RWPE2 (cell line): Measurements from ENCODE around the gene ASB16.

Experiments
- ATAC-seq: fragments of 200-7000 bp; cut with Tn5 transposase; 3 replicates; pipeline ENCODE4 v1.9.1; 2021; ENCODE audit warnings: low read depth
- DNase-seq: peaks from one replicate; pipeline ENCODE4 v3.0.0-alpha.2; 2020; ENCODE audit warnings: low spot score
- H3K27ac ChIP-seq: fragments of 450-650 bp; 2 replicates; pipeline ENCODE4 v1.5.1; 2017; ENCODE audit warnings: mild to moderate bottlenecking; ENCODE audit not compliant: poor library complexity, severe bottlenecking
- H3K27me3 ChIP-seq: fragments of 250-450 bp; sonication (Bioruptor Pico); 2 replicates; pipeline ENCODE4 v1.5.1; 2021; ENCODE audit warnings: mild to moderate bottlenecking, moderate library complexity; ENCODE audit not compliant: insufficient read depth, poor library complexity, severe bottlenecking
- H3K36me3 ChIP-seq: fragments of 250-450 bp; sonication (Bioruptor Pico); 2 replicates; pipeline ENCODE4 v1.5.1; 2020; ENCODE audit warnings: low read depth, mild to moderate bottlenecking, moderate library complexity
- H3K4me1 ChIP-seq: fragments of 250-450 bp; sonication (Bioruptor Pico); 2 replicates; pipeline ENCODE4 v1.5.1; 2021; ENCODE audit warnings: mild to moderate bottlenecking, moderate library complexity; ENCODE audit not compliant: insufficient read depth, poor library complexity, severe bottlenecking
- H3K4me3 ChIP-seq: fragments of 250-450 bp; sonication (Bioruptor Pico); 2 replicates; pipeline ENCODE4 v1.5.1; 2021; ENCODE audit warnings: mild to moderate bottlenecking, moderate library complexity; ENCODE audit not compliant: severe bottlenecking
- H3K9me3 ChIP-seq: fragments of 250-450 bp; sonication (Bioruptor Pico); 2 replicates; pipeline ENCODE4 v1.5.1; 2021; ENCODE audit warnings: mild to moderate bottlenecking, moderate library complexity; ENCODE audit not compliant: severe bottlenecking
- TF ChIP-seq, protein P1 (sequence below): fragments of 450-650 bp; IDR thresholded peaks from one replicate; pipeline ENCODE4 v1.5.1; 2017; ENCODE audit warnings: mild to moderate bottlenecking, moderate library complexity; ENCODE audit not compliant: poor library complexity, severe bottlenecking

ASB16 gene

DNA sequence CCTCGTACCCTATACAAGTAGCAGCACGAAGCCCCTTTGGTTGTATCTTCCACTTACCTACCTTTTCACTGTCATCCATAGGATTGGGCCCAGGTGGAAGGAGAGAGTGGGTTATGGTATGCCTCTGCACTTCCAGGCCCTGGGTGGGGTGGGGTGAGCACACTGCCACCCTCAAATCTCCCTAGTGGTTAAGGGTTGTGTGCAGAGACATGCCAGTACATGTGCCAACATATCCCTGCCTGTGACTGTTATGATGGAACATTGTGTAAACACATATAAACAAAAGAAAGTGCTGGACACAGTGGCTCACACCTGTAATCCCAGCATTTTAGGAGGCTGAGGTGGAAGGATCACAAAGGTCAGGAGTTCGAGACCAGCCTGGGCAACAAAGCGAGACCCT is 17.6 kb upstream of the ASB16 start:
- DNase-seq, result no peak
- peak overlapping the region; percentile 15 for H3K27ac ChIP-seq
- TF ChIP-seq, protein P1, sequence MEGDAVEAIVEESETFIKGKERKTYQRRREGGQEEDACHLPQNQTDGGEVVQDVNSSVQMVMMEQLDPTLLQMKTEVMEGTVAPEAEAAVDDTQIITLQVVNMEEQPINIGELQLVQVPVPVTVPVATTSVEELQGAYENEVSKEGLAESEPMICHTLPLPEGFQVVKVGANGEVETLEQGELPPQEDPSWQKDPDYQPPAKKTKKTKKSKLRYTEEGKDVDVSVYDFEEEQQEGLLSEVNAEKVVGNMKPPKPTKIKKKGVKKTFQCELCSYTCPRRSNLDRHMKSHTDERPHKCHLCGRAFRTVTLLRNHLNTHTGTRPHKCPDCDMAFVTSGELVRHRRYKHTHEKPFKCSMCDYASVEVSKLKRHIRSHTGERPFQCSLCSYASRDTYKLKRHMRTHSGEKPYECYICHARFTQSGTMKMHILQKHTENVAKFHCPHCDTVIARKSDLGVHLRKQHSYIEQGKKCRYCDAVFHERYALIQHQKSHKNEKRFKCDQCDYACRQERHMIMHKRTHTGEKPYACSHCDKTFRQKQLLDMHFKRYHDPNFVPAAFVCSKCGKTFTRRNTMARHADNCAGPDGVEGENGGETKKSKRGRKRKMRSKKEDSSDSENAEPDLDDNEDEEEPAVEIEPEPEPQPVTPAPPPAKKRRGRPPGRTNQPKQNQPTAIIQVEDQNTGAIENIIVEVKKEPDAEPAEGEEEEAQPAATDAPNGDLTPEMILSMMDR, result no peak
- H3K36me3 ChIP-seq, result peaks cover 92% of the 10 kb centered on the region
- ATAC-seq, result peak; percentile 72
- H3K4me3 ChIP-seq, result no peak overlapping the region
- H3K4me1 ChIP-seq, result peaks cover 8% of the 10 kb centered on the region
- no peaks in the 10 kb centered on the region for H3K27me3 ChIP-seq
- H3K9me3 ChIP-seq, result no peaks in the 10 kb centered on the region

DNA sequence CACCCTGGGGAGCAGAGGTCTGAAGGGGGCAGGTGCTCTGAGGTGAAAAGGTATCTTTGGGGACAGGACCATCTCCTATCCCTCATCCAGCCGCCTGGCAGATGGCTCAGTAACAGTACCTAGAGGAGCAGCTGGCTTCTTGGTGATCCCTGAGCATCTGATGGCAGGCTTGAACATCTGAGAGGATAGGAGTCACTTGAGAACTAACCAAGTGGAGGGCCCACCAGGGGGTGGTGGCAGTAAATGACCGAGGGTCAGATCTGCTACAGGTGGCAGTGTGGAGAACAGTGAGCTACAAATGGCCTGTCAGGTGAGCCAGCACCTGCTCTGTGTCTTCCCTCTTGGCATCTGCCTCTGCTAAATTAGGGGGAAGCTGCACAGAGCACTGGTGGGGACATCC is 15.0 kb upstream of the ASB16 start:
- Histone ChIP-seq H3K4me1 (peaks cover 8% of the 10 kb centered on the region), H3K4me3 (no peak overlapping the region), H3K36me3 (peaks cover 99% of the 10 kb centered on the region), H3K27me3 (no peaks in the 10 kb centered on the region), H3K27ac (no peak overlapping the region), H3K9me3 (no peaks in the 10 kb centered on the region)
- no peak for ATAC-seq
- no peak for DNase-seq
- TF ChIP-seq, protein P1, result no peak

DNA sequence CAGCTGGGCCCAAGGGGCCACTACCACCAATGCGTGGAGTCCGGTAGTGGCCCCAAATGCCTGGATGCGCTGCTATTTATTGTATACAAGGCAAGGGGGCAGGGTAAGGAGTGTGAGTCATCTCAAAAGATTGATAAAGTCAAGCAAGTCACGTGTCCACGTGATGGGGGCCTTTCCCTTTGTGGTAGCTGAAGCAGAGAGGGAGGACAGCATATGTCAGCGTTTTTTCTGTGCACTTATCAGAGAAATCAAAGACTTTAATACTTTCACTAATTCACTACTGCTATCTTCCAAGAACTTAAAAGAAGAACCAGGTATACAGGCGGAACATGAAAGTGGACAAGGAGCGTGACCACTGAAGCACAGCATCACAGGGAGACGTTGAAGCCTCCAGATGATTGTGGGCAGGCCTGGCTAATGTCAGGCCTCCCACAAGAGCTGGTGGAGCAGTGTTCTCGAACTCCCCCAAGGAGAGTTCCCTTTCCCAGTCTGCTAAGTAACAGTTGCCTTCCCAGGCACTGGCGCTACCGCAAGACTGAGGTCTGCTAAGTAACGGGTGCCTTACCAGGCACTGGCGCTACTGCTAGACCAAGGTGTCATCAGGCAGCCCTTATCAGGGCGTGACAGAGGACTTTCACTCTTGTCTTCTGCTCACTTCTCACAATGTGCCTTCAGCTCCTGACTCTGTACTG is 10.8 kb upstream of the ASB16 start:
- ATAC-seq, result no peak

DNA sequence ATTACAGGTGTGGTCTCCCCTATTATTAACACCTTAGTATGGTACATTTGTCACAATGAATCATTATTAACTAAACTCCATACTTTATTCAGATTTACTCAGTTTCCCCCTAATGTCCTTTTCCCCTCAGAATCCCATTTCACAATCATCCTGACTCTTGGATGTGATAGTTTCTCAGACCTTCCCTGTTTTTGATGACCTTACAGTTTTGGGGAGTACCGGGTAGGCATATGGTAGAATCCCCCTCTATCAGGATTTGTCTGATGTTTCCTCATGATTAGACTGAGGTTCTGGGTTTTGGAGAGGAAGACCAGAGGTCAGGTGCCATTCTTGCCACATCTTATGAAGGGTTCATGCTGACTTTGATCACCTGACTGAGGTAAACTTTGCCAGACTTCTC is 6.0 kb upstream of the ASB16 start:
- TF ChIP-seq, protein P1, result no peak
- Histone ChIP-seq H3K4me1 (no peaks in the 10 kb centered on the region), H3K9me3 (no peaks in the 10 kb centered on the region), H3K27ac (no peak overlapping the region), H3K27me3 (no peaks in the 10 kb centered on the region), H3K36me3 (peaks cover 35% of the 10 kb centered on the region), H3K4me3 (no peak overlapping the region)
- no peak for DNase-seq
- no peak for ATAC-seq

More for the DNA sequence above, 10.8 kb upstream of the ASB16 start:
- TF ChIP-seq, protein P1, result no peak
- Histone ChIP-seq H3K36me3 (peaks cover 83% of the 10 kb centered on the region), H3K4me1 (no peaks in the 10 kb centered on the region), H3K27ac (no peak overlapping the region), H3K27me3 (no peaks in the 10 kb centered on the region), H3K9me3 (no peaks in the 10 kb centered on the region), H3K4me3 (no peak overlapping the region)
- no peak for DNase-seq

DNA sequence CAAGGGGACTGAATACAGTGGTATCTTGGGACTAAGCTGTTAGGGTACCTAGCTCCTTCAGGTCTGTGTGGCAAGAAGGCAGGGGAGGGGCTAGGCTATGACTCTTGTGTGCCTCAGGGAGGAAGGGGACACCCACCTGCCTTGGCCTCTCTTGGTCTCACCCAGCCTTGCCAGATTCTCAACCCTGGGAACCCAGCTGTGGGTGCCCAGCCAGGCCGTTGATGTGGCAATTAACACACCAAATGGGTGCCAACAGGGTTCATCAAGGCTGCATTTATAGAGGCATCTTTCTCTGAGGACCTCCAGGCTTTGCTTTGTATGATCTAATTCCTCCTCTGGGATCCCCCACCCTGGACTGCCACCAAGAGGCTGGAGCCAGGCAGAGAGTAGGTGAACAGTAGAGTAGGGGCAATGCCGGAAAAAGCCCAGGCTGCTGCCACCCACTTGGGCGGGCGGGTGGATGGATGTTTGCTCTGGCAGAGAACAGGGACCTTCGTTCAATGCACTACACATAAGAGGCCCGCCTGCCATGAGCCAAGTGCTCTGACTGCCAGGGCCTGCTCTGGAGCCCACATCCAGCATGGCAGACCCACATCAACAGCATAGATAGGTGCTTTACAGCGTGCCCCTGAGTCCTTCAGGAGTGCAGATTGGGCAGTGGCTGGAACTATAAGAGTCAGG is 3.2 kb upstream of the ASB16 start:
- ATAC-seq (no peak), DNase-seq (no peak)
- H3K27me3 ChIP-seq, result no peaks in the 10 kb centered on the region
- no peak overlapping the region for H3K4me3 ChIP-seq
- no peaks in the 10 kb centered on the region for H3K9me3 ChIP-seq
- H3K4me1 ChIP-seq, result no peaks in the 10 kb centered on the region
- no peak overlapping the region for H3K27ac ChIP-seq
- TF ChIP-seq, protein P1, result no peak
- H3K36me3 ChIP-seq, result peaks cover 7% of the 10 kb centered on the region
